Mesodermal cell (in vitro differentiated cells): ENCODE measurements around the gene TEPSIN. TPM values are rescaled to one million over a fixed set of nuclear protein-coding genes. Genes with fewer than 3 reads are reported as not detected.

ENCODE experiments used
- H3K27ac ChIP-seq: 2 replicates; pipeline ENCODE4 v1.7.0; 2013; ENCODE audit warnings: mild to moderate bottlenecking, low read depth, low read length, moderate library complexity; ENCODE audit not compliant: severe bottlenecking
- H3K36me3 ChIP-seq: 2 replicates; pipeline ENCODE4 v1.7.1; 2013; ENCODE audit warnings: mild to moderate bottlenecking, low read length, moderate library complexity; ENCODE audit not compliant: control insufficient read depth, insufficient read depth
- H3K4me1 ChIP-seq: one replicate; pipeline ENCODE4 v1.7.1; 2013; ENCODE audit warnings: mild to moderate bottlenecking, low read length; ENCODE audit not compliant: insufficient read depth, control insufficient read depth, poor library complexity, severe bottlenecking
- H3K4me3 ChIP-seq: 2 replicates; pipeline ENCODE4 v1.7.0; 2013; ENCODE audit warnings: low read length, control low read depth, mild to moderate bottlenecking; ENCODE audit not compliant: insufficient read depth, poor library complexity, severe bottlenecking; ENCODE audit errors: extremely low read depth
- H3K9me3 ChIP-seq: 2 replicates; pipeline ENCODE4 v1.7.1; 2013; ENCODE audit warnings: mild to moderate bottlenecking, low read length, moderate library complexity; ENCODE audit not compliant: control insufficient read depth
- WGBS, 2 experiments: methylation state at CpG; one replicate each; pipeline ENCODE4 v1.1.5; 2013; ENCODE audit warnings: missing lambda C conversion rate in 2 of 2; ENCODE audit not compliant: insufficient coverage in 2 of 2; 5-methylcytosine and 5-hydroxymethylcytosine counted together
- polyA plus RNA-seq, 2 experiments: library from polyadenylated mRNA; stranded (reverse); fragments of 50-300 nt; gene quantifications; one replicate each; pipeline ENCODE4 v1.2.3, GENCODE V29; 2013

The TEPSIN gene
- 23.7 TPM for polyA plus RNA-seq (2013, experiment 1 of 2)
- 18.4 TPM for polyA plus RNA-seq (2013, experiment 2 of 2)

DNA sequence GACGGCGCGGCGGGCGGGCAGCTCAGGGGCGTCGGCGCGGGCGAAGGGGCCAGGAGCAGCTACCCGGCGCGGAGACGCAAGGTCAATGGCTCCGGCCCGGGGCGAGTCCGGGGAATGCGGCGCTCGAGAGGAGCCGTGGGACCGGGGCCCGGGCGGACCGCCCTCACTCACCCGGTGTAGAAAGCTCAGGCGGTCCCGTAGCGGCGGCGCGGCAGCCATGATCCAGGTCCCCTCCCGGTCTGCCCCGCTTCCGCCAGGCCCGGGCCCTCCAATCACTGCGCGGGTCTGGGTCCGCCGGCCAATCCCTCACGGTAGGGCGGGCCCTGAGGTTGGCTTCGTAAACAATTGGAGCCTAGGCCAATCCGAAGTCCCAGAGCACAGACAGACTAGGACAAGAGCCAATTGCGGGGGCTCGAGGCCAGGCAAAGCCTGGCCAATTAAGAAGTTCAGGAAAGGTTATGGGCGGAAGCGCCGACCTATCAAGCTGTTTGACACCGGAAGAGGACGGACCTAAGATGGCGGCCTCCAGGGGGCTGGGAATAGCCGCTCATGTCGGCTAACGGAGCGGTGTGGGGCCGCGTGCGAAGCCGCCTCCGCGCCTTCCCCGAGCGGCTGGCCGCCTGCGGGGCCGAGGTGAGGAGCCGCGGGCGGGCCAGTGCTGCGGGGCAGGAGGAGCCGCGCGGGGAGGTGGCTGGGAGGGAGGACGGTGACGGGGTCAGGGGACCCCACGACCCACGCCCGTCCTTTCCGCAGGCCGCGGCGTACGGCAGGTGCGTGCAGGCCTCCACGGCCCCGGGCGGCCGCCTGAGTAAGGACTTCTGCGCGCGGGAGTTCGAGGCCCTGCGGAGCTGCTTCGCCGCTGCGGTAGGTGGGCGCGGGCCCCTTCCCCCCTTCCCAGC, at the start of gene TEPSIN, which contains the start of gene NDUFAF8:
TSS of gene TEPSIN (minus strand) at position 241 of the 899 bp plus-strand sequence. CDS start at position 219, 22 bp downstream.
TSS of gene NDUFAF8 (plus strand) at position 504 of the 899 bp plus-strand sequence. CDS start at position 550, 46 bp downstream.
- Histone ChIP-seq H3K4me3 (peak within 1 kb of the TSS; percentile 91), H3K36me3 (peaks cover 23% of the 10 kb centered on the region), H3K9me3 (no peaks in the 10 kb centered on the region), H3K27ac (peak within 1 kb of the TSS; percentile 54), H3K4me1 (peaks cover 18% of the 10 kb centered on the region)
- WGBS, 2 experiments, result 0% methylated on average over 52 to 98 of the region's 100 CpGs

DNA sequence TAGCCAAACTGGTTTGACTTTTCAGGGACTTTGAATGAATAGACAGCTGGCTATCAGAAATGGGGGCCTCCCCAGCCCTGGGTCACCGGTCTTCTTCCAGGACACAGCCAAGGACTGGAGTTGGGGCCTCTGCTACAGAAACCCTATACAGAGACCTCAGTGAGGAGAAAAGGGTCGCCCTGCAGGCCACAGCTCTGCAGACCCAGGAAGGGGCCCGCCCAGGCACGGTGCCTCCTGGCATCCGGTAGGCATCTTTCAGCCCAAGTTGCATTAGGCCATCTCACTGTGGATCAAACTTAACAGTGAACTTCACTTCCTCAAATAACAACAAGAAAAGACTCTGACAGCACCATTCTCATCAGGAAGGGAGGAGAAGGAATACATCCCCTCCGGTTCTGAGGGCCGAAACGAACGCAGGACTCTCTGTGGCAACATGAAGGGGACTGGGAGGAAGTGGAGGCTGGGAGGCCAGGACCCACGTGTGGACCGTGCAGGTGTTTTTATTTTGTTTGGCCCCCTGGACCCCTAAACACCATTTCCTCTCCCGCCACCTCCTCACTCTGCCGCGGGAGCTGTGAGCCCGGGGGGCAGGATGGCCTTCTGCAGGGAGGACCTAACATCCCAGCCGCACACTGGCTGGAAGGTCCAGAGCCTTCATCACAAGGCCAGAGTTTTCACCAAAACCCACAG, 49.0 kb upstream of the TEPSIN start:
- 95 to 97% methylated on average over 12 to 15 of the region's 16 CpGs for WGBS, 2 experiments
- no peak overlapping the region for H3K27ac ChIP-seq
- H3K36me3 ChIP-seq, result peaks cover 39% of the 10 kb centered on the region
- peaks cover 12% of the 10 kb centered on the region for H3K4me1 ChIP-seq
- no peak overlapping the region for H3K4me3 ChIP-seq
- no peaks in the 10 kb centered on the region for H3K9me3 ChIP-seq

- H3K27ac ChIP-seq, result no peak overlapping the region
- H3K36me3 ChIP-seq, result peaks cover 39% of the 10 kb centered on the region
- no peak overlapping the region for H3K4me3 ChIP-seq
- H3K9me3 ChIP-seq, result no peaks in the 10 kb centered on the region
- H3K4me1 ChIP-seq, result peaks cover 12% of the 10 kb centered on the region
- WGBS, 2 experiments, result 91 to 94% methylated on average over 19 to 21 of the region's 21 CpGs
Measured at GRCh38 chr17:81287152-81287551, 48.3 kb upstream of the TEPSIN start.

DNA sequence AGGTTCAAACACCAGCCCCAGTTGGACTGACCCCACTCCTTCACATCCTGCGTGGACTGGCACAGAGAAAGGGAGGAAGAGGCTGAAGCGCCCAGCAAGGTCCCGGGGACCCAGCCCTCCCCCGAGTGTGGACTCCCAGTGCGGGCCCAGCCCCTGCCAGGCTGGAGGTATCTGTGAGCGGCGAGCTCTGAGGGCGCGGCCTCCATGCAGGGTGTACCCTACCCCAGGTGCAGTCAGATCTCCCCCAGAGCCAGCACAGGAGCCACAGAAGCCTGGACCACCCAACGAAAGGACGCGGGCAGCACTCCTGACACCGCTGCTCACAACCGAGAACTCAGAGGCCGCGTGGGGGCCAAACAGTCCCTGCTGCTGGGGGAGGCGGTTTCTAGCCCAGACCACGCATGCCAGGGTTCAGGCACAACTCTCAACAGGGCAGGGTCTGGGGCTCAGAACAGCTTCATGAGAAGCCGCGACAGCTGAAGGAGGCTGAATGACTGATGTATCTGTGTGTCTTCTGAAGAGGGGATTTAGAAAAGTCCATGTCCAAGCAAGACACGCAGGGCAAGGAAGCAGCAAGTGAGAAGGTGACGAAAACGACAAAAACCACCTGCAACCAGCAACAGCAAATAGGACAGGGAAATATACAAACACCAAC, 47.8 kb upstream of the TEPSIN start:
- H3K27ac ChIP-seq, result no peak overlapping the region
- 93 to 96% methylated on average over 17 to 20 of the region's 23 CpGs for WGBS, 2 experiments
- H3K4me1 ChIP-seq, result peaks cover 12% of the 10 kb centered on the region
- H3K9me3 ChIP-seq, result no peaks in the 10 kb centered on the region
- H3K4me3 ChIP-seq, result no peak overlapping the region
- H3K36me3 ChIP-seq, result peaks cover 43% of the 10 kb centered on the region

DNA sequence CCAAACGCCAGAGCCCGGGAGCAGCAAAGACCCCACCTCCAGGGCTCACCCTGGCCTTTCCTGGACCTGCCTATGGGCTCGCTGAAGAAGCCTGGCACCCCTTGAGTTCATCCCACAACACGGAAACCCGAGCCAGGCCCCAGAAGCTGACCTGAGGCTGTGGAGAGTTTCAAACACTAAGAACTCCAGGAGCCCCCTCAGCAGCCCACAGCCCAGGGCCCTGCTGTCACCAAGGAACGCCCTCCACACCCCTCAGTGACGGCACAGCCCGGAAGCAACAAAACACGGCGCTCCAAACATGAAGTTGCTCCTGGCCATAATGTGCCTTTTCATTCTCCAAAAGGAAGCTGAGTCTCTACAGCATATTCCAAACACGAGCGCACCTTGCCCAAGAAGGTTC, 47.0 kb upstream of the TEPSIN start:
- Histone ChIP-seq H3K36me3 (peaks cover 44% of the 10 kb centered on the region), H3K4me1 (peaks cover 12% of the 10 kb centered on the region), H3K9me3 (no peaks in the 10 kb centered on the region), H3K27ac (peak overlapping the region; percentile 53), H3K4me3 (no peak overlapping the region)
- WGBS, 2 experiments, result 91 to 95% methylated on average over 9 to 12 of the region's 12 CpGs

- H3K4me1 ChIP-seq, result peaks cover 12% of the 10 kb centered on the region
- H3K9me3 ChIP-seq, result no peaks in the 10 kb centered on the region
- H3K27ac ChIP-seq, result peak overlapping the region; percentile 53
- no peak overlapping the region for H3K4me3 ChIP-seq
- H3K36me3 ChIP-seq, result peaks cover 43% of the 10 kb centered on the region
- 79 to 81% methylated on average over 34 to 37 of the region's 37 CpGs for WGBS, 2 experiments
Measured at GRCh38 chr17:81285179-81285878, 46.5 kb upstream of the TEPSIN start.

DNA sequence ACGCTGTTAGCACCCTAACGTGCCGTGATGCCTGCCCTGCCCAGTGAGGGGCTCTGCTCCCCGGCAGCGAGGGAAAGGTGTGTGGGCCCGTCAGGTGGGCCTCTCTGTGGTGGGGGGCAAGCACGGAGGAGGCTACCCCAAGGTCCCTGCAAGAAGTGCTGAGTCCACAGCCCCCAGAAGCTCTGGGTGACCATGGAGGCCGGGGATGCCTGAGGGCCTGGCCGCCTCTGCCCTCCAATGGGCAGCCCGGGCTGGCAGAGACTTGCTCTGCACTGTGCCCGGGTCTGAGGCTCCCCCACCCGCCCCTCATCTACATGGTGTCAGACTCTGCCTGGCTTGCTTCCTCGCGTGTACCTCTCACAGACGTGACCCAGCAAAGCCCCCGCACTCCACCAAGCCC, 44.0 kb upstream of the TEPSIN start:
- H3K4me1 ChIP-seq, result peaks cover 12% of the 10 kb centered on the region
- no peak overlapping the region for H3K4me3 ChIP-seq
- no peak overlapping the region for H3K27ac ChIP-seq
- H3K9me3 ChIP-seq, result no peaks in the 10 kb centered on the region
- H3K36me3 ChIP-seq, result peaks cover 30% of the 10 kb centered on the region
- WGBS, 2 experiments, result 96 to 97% methylated on average over 16 of the region's 16 CpGs

- H3K4me3 ChIP-seq, result no peak overlapping the region
- peaks cover 28% of the 10 kb centered on the region for H3K36me3 ChIP-seq
- 93 to 96% methylated on average over 31 to 32 of the region's 33 CpGs for WGBS, 2 experiments
- H3K9me3 ChIP-seq, result no peaks in the 10 kb centered on the region
- no peak overlapping the region for H3K27ac ChIP-seq
- peaks cover 12% of the 10 kb centered on the region for H3K4me1 ChIP-seq
Measured at GRCh38 chr17:81282141-81282540, 43.3 kb upstream of the TEPSIN start.

DNA sequence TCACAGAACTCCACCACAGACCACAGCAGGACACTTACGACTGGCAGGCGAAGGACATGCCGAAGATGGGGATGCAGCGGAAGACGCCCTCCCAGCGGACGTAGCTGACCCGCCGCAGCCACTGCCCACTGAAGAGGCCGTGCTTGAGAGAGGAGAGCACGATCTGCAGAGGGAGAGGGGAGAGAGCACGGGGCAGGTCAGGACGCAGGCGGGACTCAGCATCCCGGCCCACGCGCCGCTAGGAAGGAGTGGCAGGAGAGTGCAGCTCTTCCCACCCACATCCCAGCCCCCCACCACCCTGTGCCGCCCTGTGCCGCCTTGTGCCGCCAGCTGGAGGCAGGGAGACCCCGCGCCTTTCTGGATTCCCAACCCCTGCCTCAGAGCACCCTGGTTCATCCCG, 41.7 kb upstream of the TEPSIN start:
- Histone ChIP-seq H3K4me1 (peaks cover 7% of the 10 kb centered on the region), H3K9me3 (no peaks in the 10 kb centered on the region), H3K27ac (no peak overlapping the region), H3K36me3 (peaks cover 28% of the 10 kb centered on the region), H3K4me3 (no peak overlapping the region)
- WGBS, 2 experiments, result 96 to 100% methylated on average over 10 to 17 of the region's 24 CpGs
